GM10266 (cell line): ENCODE measurements around the gene VTI1A.
A peak's percentile ranks its signal among the peaks of the same experiment; 100 is the strongest.

ENCODE experiments used
- DNase-seq: peaks from one replicate; pipeline ENCODE4 v3.0.0; 2012; ENCODE audit errors: extremely low spot score
- CTCF ChIP-seq: IDR thresholded peaks from 2 replicates; pipeline ENCODE4 v1.5.1; 2012; ENCODE audit warnings: mild to moderate bottlenecking, low read depth; ENCODE audit not compliant: control insufficient read depth, insufficient read depth; ENCODE audit errors: missing control alignments

VTI1A gene

GRCh38 chr10:112557197-112557596 is 110.2 kb downstream of the VTI1A start:
- DNase-seq, result no peak
- no peak for TF ChIP-seq CTCF

GRCh38 chr10:112558476-112559142 is 111.6 kb downstream of the VTI1A start:
- no peak for DNase-seq
- no peak for TF ChIP-seq CTCF

GRCh38 chr10:112559349-112559748 is 112.3 kb downstream of the VTI1A start:
- DNase-seq, result no peak
- TF ChIP-seq CTCF, result no peak

GRCh38 chr10:112562122-112562521 is 115.1 kb downstream of the VTI1A start:
- TF ChIP-seq CTCF, result no peak

GRCh38 chr10:112562809-112563663 is 116.0 kb downstream of the VTI1A start:
- TF ChIP-seq CTCF, result no peak
- no peak for DNase-seq

More at GRCh38 chr10:112562122-112562521, 115.1 kb downstream of the VTI1A start:
- DNase-seq, result no peak

- no peak for TF ChIP-seq CTCF
- no peak for DNase-seq
Measured at GRCh38 chr10:112564337-112564736, 117.3 kb downstream of the VTI1A start.

- TF ChIP-seq CTCF, result peak; percentile 51
- peak; percentile 22 for DNase-seq
Measured at GRCh38 chr10:112565434-112566053, 118.5 kb downstream of the VTI1A start.
